Colonic mucosa (tissue), 4 donors: ENCODE results near the gene DNAJB7. TPM values are rescaled to one million over a fixed set of nuclear protein-coding genes. Genes with fewer than 3 reads are reported as not detected.
"Not testable (repeated sequence)": the region's sequence is repeated elsewhere in the genome, so short reads cannot be mapped to it uniquely, and the experiment has no call there.

Experiments used
- DNase-seq: peaks from one replicate; pipeline ENCODE4 v3.0.0-alpha.2; 2020
- H3K27ac ChIP-seq: fragments of 200-600 bp; one replicate; pipeline ENCODE4 v1.8.0; 2021
- H3K27me3 ChIP-seq: fragments of 200-600 bp; one replicate; pipeline ENCODE4 v1.8.0; 2021
- H3K36me3 ChIP-seq: fragments of 200-600 bp; one replicate; pipeline ENCODE4 v1.8.0; 2021
- H3K4me1 ChIP-seq: fragments of 200-600 bp; one replicate; pipeline ENCODE4 v1.8.0; 2021; ENCODE audit warnings: mild to moderate bottlenecking
- H3K4me3 ChIP-seq: fragments of 200-600 bp; one replicate; pipeline ENCODE4 v1.8.0; 2021
- H3K9ac ChIP-seq, 2 donors: one replicate each; pipeline ENCODE4 v1.7.0; 2013; ENCODE audit warnings: control low read depth in 2 of 2, low read depth in 2 of 2, low read length in 2 of 2
- H3K9me3 ChIP-seq: fragments of 200-600 bp; one replicate; pipeline ENCODE4 v1.8.0; 2021
- intact Hi-C: fragments of 100-400 bp; cut with DNase I; formaldehyde crosslinking; loops from one replicate; pipeline ENCODE4 v1.14.1; 2022
- total RNA-seq, 2 donors: library from RNA; stranded (reverse); fragmentation: NEBNext Ultra II Directional in 1 of 2; extraction: Animal tissue kit (Norgen Biotek cat#: 25700) in 1 of 2; gene quantifications; one replicate each; pipeline ENCODE4 v1.2.1, GENCODE V29; 2021
- TF ChIP-seq, protein P1 (sequence below): fragments of 200-600 bp; IDR thresholded peaks from one replicate; pipeline ENCODE4 v1.8.0; 2022; ENCODE audit warnings: antibody characterized with exemption, mild to moderate bottlenecking
- donor health status: healthy.
- donor health status: DM: no; HTN: no; CAD: no.
- donor health status: DM: no; HTN: no; CAD: no.

The DNAJB7 gene
- total RNA-seq, 2 donors from 2014 or later, result 0.12 to 0.16 TPM

DNA sequence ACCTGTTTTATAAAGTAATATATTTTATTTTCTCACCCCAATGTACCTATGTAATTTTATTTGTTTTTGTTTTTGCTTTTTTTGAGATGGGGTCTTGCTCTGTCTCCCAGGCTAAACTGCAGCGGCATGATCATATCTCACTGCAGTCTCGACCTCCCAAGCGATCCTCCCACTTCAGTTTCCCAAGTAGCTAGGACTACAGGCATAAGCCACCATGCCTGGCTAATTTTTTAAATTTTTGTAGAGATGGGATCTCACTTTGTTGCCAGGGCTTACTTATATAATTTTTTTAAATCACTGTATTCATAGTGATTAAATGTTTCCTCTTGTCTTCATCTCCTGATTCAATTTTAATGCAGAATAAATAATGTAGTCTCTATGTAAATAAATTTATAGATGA is 13.2 kb upstream of the DNAJB7 start:
- H3K4me3 ChIP-seq, result no peak overlapping the region
- TF ChIP-seq, protein P1, sequence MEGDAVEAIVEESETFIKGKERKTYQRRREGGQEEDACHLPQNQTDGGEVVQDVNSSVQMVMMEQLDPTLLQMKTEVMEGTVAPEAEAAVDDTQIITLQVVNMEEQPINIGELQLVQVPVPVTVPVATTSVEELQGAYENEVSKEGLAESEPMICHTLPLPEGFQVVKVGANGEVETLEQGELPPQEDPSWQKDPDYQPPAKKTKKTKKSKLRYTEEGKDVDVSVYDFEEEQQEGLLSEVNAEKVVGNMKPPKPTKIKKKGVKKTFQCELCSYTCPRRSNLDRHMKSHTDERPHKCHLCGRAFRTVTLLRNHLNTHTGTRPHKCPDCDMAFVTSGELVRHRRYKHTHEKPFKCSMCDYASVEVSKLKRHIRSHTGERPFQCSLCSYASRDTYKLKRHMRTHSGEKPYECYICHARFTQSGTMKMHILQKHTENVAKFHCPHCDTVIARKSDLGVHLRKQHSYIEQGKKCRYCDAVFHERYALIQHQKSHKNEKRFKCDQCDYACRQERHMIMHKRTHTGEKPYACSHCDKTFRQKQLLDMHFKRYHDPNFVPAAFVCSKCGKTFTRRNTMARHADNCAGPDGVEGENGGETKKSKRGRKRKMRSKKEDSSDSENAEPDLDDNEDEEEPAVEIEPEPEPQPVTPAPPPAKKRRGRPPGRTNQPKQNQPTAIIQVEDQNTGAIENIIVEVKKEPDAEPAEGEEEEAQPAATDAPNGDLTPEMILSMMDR, result no peak
- no peak overlapping the region for H3K27ac ChIP-seq
- DNase-seq, result no peak
- H3K9ac ChIP-seq, result no peak overlapping the region
- H3K9me3 ChIP-seq, result no peaks in the 10 kb centered on the region
- intact Hi-C loops, result no loop called here
- H3K4me1 ChIP-seq, result no peaks in the 10 kb centered on the region
- no peaks in the 10 kb centered on the region for H3K27me3 ChIP-seq
- no peaks in the 10 kb centered on the region for H3K36me3 ChIP-seq

DNA sequence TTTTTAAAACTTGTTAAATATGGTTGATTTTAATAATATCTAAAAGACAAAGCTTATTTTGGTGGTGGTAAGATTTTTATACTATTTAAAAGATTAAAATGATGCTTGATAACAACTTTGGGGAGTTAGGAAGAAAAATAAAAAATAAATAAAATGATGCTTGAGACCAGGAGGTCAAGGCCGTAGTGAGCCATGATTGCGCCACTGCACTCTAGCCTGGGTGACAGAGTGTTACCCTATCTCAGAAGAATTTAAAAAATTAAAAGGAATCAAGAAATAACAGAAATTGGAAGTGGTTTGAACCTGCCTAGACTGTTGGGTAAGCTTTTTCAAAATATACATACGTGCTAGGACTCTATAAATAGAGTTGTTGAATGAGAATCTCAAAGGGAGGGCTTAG is 12.1 kb upstream of the DNAJB7 start:
- Histone ChIP-seq H3K36me3 (no peaks in the 10 kb centered on the region), H3K9ac (no peak overlapping the region), H3K4me1 (no peaks in the 10 kb centered on the region), H3K27ac (no peak overlapping the region), H3K4me3 (no peak overlapping the region), H3K27me3 (no peaks in the 10 kb centered on the region), H3K9me3 (no peaks in the 10 kb centered on the region)
- intact Hi-C loops, result no loop called here
- no peak for DNase-seq
- TF ChIP-seq, protein P1, result no peak

DNA sequence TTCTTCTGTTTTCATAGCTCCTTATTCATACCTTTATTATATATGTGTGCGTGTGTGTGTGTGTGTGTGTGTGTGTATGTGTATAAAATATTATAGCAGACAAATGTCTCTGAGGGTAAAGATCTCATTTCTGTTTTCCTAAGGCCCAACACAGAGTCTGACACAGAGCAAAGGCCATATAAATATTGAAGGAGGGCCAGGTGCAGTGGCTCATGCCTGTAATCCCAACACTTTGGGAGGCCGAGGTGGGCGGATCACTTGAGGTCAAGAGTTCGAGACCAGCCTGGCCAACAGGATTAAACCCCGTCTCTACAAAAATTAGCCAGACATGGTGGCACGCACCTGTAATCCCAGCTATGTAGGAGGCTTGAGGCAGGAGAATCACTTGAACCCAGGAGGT is 6.5 kb upstream of the DNAJB7 start:
- not testable (repeated sequence) for H3K4me1 ChIP-seq

DNA sequence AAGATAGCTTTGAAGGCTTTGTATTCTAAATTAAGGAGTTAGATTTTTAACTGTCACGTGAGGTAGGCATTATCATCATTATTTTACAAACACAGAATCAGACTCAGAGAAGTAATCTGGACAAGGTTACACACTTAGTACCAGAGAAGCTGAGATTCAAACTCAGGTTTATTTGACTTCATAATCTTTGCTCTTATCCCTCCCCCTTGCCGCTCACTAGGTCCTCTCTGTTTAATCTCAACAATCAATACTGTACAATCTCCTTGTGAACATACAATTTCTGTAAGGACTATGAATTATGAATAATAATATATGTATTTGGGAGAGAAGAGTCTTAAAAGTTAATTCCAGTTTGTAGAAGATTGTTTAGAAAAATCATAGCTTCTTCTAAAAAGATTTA is 5.2 kb upstream of the DNAJB7 start:
- no peak for DNase-seq
- intact Hi-C loops, result no loop called here
- H3K9me3 ChIP-seq, result no peaks in the 10 kb centered on the region
- no peak overlapping the region for H3K9ac ChIP-seq
- TF ChIP-seq, protein P1, result no peak
- no peaks in the 10 kb centered on the region for H3K4me1 ChIP-seq
- H3K27ac ChIP-seq, result no peak overlapping the region
- H3K36me3 ChIP-seq, result no peaks in the 10 kb centered on the region
- H3K27me3 ChIP-seq, result no peaks in the 10 kb centered on the region
- no peak overlapping the region for H3K4me3 ChIP-seq

More for the DNA sequence above, 6.5 kb upstream of the DNAJB7 start:
- H3K27ac ChIP-seq, H3K9me3 ChIP-seq, intact Hi-C loops, DNase-seq, H3K4me3 ChIP-seq, H3K36me3 ChIP-seq, H3K9ac ChIP-seq, H3K27me3 ChIP-seq: not testable (repeated sequence)

DNA sequence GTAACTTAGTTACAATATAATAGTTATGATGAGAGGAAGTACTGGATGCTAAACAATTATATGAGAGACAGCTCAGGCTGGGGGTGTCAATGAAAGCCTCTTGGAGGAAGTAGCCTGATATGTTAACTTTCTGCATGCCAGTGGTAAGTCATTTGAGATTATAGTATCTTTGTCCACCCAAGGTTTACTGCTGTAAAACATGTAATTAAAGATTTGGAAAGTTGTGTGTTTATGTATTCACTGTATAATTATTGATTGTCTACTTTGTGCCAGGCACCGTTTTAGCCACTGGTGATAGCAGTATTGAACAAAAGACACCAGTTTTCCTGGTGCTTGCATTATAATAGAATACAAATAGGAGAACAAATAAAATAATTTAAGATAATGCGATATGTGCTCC is 624 bp upstream of the DNAJB7 start:
- Histone ChIP-seq H3K9ac (no peak overlapping the region), H3K27ac (no peak overlapping the region), H3K4me1 (no peaks in the 10 kb centered on the region), H3K36me3 (no peaks in the 10 kb centered on the region), H3K27me3 (no peaks in the 10 kb centered on the region), H3K9me3 (no peaks in the 10 kb centered on the region), H3K4me3 (no peak overlapping the region)
- no peak for DNase-seq
- intact Hi-C loops, result no loop called here
- TF ChIP-seq, protein P1, result no peak

DNA sequence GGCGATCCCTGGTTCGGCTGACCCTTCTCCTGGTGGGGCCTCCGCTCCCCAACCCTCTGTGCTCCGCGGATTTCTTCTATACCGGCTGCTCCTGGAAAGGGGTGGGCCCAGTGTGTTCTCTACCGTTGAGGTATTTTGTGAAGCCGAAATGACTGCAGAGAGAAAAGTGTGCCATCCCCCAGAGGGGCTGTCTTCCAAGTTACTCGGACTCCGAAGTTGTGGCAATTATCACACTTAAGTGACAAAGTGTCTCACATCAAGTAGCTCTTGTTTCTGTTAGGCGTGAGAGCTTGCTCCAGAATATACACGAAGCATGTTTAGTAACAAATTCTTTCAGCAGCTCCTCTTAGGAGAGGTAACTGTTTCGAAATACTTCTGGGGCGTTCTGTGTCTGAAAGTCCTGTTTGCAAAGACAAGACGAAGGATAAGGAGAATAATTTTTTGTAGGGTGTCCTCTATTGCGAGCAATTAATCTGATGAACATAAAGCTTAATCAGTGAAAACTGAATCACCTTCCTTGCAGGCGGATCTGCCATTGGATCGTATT is 4.5 kb downstream of the DNAJB7 start:
- TF ChIP-seq, protein P1, result no peak
- Histone ChIP-seq H3K4me1 (peaks cover 6% of the 10 kb centered on the region), H3K27me3 (no peaks in the 10 kb centered on the region), H3K4me3 (peak overlapping the region; percentile 85), H3K9me3 (no peaks in the 10 kb centered on the region), H3K27ac (peak overlapping the region; percentile 92), H3K9ac (peak overlapping the region; percentile 84 to 100), H3K36me3 (no peaks in the 10 kb centered on the region)
- intact Hi-C loops, result no loop called here
- no peak for DNase-seq
